Transverse colon (tissue), 4 donors: ENCODE results near the gene OCSTAMP. TPM values are rescaled to one million over a fixed set of nuclear protein-coding genes. Genes with fewer than 3 reads are reported as not detected.

Experiments
- DNase-seq: peaks from one replicate; pipeline ENCODE4 v3.0.0-alpha.2; 2019
- H3K27ac ChIP-seq, 4 donors: fragments of 200-600 bp; sonication (generic); 2 replicates each; pipeline ENCODE4 v1.5.1; 2016 to 2018; ENCODE audit warnings: inconsistent platforms in 4 of 4
- H3K27me3 ChIP-seq: fragments of 200-600 bp; sonication (generic); 2 replicates; pipeline ENCODE4 v1.5.1; 2017; ENCODE audit warnings: inconsistent platforms
- H3K36me3 ChIP-seq, 4 donors: fragments of 200-600 bp; sonication (generic); 2 replicates each; pipeline ENCODE4 v1.5.1; 2017 to 2019; ENCODE audit warnings: inconsistent platforms in 4 of 4
- H3K4me1 ChIP-seq, 4 donors: fragments of 200-600 bp; sonication (generic); 2 replicates each; pipeline ENCODE4 v1.5.1; 2017 to 2020; ENCODE audit warnings: inconsistent platforms in 4 of 4
- H3K4me3 ChIP-seq, 4 donors: fragments of 200-600 bp; sonication (generic); 1 replicate in 1 of 4; 2 replicates in 3 of 4; pipeline versions ENCODE4 v1.5.1 to v1.6.1; 2017 to 2019; ENCODE audit warnings: inconsistent platforms in 4 of 4
- H3K9me3 ChIP-seq, 2 donors: fragments of 200-600 bp; sonication (generic); 2 replicates each; pipeline ENCODE4 v1.5.1; 2017 to 2019; ENCODE audit warnings: inconsistent platforms in 2 of 2
- EP300 ChIP-seq: sonication (generic); formaldehyde crosslinking; IDR thresholded peaks from one replicate; pipeline ENCODE4 v1.6.1; 2017; ENCODE audit warnings: antibody characterized with exemption, low read depth
- POLR2A ChIP-seq: fragments of 450-650 bp; IDR thresholded peaks from one replicate; pipeline ENCODE4 v1.6.1; 2016; ENCODE audit warnings: antibody characterized with exemption, mild to moderate bottlenecking, moderate library complexity
- POLR2AphosphoS5 ChIP-seq, 3 donors: sonication (generic); formaldehyde crosslinking; IDR thresholded peaks; one replicate each; pipeline ENCODE4 v1.6.1; 2016; ENCODE audit warnings: antibody characterized with exemption in 3 of 3
- WGBS, 2 donors: methylation state at CpG; one replicate each; pipeline ENCODE4 v1.1.5; 2018; ENCODE audit warnings: low coverage in 1 of 2; 5-methylcytosine and 5-hydroxymethylcytosine counted together
- in situ Hi-C, 4 donors: fragments of 200-750 bp; cut with MboI; loops; one replicate each; pipeline versions ENCODE4 v1.15.0 to v1.15.1; 2017; ENCODE audit warnings: low sequenced_read_pairs in 3 of 4, low pct_ligation_motif_present in 1 of 4, low pct_unique_long_range_greater_than_20kb in 1 of 4
- intact Hi-C: fragments of 100-400 bp; cut with DNase I; formaldehyde crosslinking; loops from one replicate; pipeline ENCODE4 v1.15.1; 2023; ENCODE audit warnings: low total_unique reads
- total RNA-seq, 4 donors: library from RNA; depleted of rRNA; stranded (reverse); fragments of >200 nt; gene quantifications; one replicate each; pipeline ENCODE4 v1.1.0, GENCODE V29; 2016
- TF ChIP-seq, protein P1 (sequence below), 5 experiments: fragments of 200-600 bp in 3 of 5; fragments of 450-650 bp in 2 of 5; sonication (generic) in 3 of 5; IDR thresholded peaks; 1 replicate in 2 of 5; 2 replicates in 3 of 5; pipeline ENCODE4 v1.5.1; 2016 to 2017; ENCODE audit warnings: antibody characterized with exemption in 5 of 5, inconsistent platforms in 3 of 5, mild to moderate bottlenecking in 2 of 5, moderate library complexity in 1 of 5

The OCSTAMP gene
- total RNA-seq, 4 donors from 2014 or later: not detected

DNA sequence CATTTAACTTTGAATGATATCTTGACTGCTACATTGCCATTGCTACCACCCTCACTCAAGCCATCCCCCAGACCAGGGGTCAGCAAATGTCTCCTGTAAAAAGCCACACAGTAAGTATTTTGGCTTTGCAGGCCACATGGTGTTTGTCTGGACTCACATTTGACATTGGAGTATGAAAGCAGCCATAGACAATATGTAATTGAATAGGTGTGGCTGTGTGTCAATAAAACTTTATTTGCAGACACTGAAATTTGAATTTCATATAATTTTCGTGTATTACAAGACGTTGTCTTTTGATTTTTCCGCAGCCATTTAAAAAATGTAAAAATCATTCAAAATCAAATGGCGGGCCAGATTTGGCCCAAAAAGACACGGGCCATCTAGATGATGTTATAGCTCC is 36.3 kb upstream of the OCSTAMP start:
- H3K9me3 ChIP-seq: no peaks in the 10 kb centered on the region
- H3K27ac ChIP-seq: no peak overlapping the region
- intact Hi-C loops: no loop called here
- WGBS, 2 donors: 83 to 97% methylated on average over 3 to 5 of the region's 5 CpGs
- no peak overlapping the region for H3K4me3 ChIP-seq
- in situ Hi-C loops: no loop called here
- no peak for DNase-seq
- H3K36me3 ChIP-seq: no peaks in the 10 kb centered on the region
- TF ChIP-seq POLR2AphosphoS5 (IDR thresholded peaks at IDR 0.05) (no peak), EP300 (no peak), POLR2A (no peak)
- TF ChIP-seq, protein P1, sequence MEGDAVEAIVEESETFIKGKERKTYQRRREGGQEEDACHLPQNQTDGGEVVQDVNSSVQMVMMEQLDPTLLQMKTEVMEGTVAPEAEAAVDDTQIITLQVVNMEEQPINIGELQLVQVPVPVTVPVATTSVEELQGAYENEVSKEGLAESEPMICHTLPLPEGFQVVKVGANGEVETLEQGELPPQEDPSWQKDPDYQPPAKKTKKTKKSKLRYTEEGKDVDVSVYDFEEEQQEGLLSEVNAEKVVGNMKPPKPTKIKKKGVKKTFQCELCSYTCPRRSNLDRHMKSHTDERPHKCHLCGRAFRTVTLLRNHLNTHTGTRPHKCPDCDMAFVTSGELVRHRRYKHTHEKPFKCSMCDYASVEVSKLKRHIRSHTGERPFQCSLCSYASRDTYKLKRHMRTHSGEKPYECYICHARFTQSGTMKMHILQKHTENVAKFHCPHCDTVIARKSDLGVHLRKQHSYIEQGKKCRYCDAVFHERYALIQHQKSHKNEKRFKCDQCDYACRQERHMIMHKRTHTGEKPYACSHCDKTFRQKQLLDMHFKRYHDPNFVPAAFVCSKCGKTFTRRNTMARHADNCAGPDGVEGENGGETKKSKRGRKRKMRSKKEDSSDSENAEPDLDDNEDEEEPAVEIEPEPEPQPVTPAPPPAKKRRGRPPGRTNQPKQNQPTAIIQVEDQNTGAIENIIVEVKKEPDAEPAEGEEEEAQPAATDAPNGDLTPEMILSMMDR (IDR thresholded peaks at IDR 0.05): no peak
- no peaks in the 10 kb centered on the region for H3K27me3 ChIP-seq
- no peaks in the 10 kb centered on the region for H3K4me1 ChIP-seq

DNA sequence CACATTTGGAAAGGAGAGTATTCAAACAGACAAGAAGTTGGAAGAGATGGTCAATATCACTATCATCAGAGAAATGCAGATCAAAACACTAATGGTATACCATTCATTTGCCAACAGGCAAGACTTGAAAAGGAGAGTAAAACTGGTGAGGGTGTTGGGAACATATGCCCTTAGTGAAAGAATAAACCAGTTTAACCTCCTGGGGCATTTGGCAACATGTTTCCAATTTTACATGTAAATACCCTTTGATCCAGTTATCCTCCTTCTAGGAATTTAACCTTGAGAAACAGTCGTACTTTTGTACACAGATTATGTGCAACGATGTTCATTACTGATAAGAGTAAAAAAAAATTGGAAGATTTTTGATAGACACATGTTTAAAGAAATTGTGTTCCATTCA is 34.1 kb upstream of the OCSTAMP start:
- WGBS, 2 donors: 49% methylated on average over 2 of the region's 2 CpGs
- no peak for TF ChIP-seq POLR2A
- no peak for TF ChIP-seq EP300
- no peak for TF ChIP-seq POLR2AphosphoS5 (IDR thresholded peaks at IDR 0.05)
- TF ChIP-seq, protein P1 (IDR thresholded peaks at IDR 0.05): no peak

DNA sequence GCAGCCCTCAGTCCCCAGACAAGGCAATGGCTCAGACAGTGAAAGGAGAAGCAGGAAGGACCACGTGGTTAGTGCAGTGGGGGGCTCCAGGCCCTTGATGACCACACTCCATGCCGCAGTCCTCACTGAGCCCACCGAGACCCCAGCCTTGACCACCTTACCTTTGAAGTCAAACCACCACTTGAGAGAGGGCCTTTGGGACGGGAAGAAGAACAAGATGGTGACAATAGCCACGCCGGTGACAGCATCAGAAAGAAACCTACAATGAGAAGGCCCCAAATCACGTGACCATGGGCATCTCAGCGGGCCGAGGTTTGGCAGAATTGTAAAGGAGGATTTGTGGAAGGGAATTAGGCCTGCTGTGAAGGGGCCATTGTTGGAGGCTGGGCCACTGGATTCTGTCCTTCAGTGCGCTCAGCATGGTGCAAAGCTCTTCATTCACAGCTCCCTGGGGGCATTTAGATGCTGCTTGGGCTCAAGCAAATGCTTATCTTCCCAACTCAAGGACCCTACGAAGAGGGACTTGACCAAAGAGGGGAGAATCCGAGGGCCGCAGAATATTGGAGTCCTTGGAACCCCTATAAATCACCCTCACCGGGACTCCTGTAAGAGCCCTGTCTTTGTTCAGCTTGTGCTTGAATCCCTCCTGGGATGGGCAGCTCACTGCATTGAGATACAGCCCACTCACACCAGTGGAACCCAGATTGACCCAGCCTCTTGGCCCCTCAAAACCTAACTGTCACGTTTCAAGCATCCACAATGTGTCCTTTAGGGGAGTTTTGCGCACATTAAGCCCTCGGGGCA is 33.2 kb upstream of the OCSTAMP start:
- H3K4me1 ChIP-seq: no peaks in the 10 kb centered on the region
- in situ Hi-C loops: no loop called here
- no peak overlapping the region for H3K27ac ChIP-seq
- no peak overlapping the region for H3K4me3 ChIP-seq
- WGBS, 2 donors: 79 to 100% methylated on average over 1 to 17 of the region's 17 CpGs
- DNase-seq: no peak
- no peaks in the 10 kb centered on the region for H3K27me3 ChIP-seq
- intact Hi-C loops: no loop called here
- TF ChIP-seq POLR2A (no peak), EP300 (no peak), POLR2AphosphoS5 (IDR thresholded peaks at IDR 0.05) (no peak)
- TF ChIP-seq, protein P1 (IDR thresholded peaks at IDR 0.05): no peak
- no peaks in the 10 kb centered on the region for H3K36me3 ChIP-seq
- H3K9me3 ChIP-seq: no peaks in the 10 kb centered on the region

More for the DNA sequence above, 34.1 kb upstream of the OCSTAMP start:
- Histone ChIP-seq H3K4me3 (no peak overlapping the region), H3K27me3 (no peaks in the 10 kb centered on the region), H3K4me1 (no peaks in the 10 kb centered on the region), H3K36me3 (no peaks in the 10 kb centered on the region), H3K27ac (no peak overlapping the region), H3K9me3 (no peaks in the 10 kb centered on the region)
- intact Hi-C loops (no loop called here), in situ Hi-C loops (no loop called here)
- DNase-seq: no peak

DNA sequence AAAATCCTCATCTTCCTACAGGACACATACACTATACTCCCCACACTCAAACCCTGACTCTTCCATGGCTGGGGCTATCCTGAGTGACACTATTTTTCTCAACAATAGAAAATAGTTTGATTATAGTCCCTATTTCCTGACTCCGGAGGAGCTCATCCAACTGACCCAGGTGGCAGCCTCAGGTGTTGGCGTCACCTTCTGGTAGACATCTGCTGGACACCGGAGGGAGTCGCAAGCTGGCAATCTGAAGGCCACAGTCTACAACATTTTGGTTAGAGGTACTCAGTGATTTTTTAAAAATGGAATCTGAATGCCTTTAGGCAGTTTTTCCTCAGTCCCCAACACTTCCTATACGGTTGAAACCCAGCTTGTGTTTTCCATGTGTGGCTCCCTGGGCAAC is 32.2 kb upstream of the OCSTAMP start:
- H3K27me3 ChIP-seq: no peaks in the 10 kb centered on the region
- H3K4me1 ChIP-seq: no peaks in the 10 kb centered on the region
- no peaks in the 10 kb centered on the region for H3K36me3 ChIP-seq
- TF ChIP-seq POLR2A: no peak
- TF ChIP-seq, protein P1 (IDR thresholded peaks at IDR 0.05): no peak
- TF ChIP-seq POLR2AphosphoS5 (IDR thresholded peaks at IDR 0.05): no peak
- no peak for TF ChIP-seq EP300
- in situ Hi-C loops (no loop called here), intact Hi-C loops (no loop called here)
- DNase-seq: no peak
- no peak overlapping the region for H3K4me3 ChIP-seq
- 83 to 90% methylated on average over 3 to 5 of the region's 5 CpGs for WGBS, 2 donors
- H3K9me3 ChIP-seq: no peaks in the 10 kb centered on the region
- H3K27ac ChIP-seq: no peak overlapping the region
